Measurements from ENCODE around the gene MRPL4. TPM values are rescaled to one million over a fixed set of nuclear protein-coding genes. Genes with fewer than 3 reads are reported as not detected.
A peak's percentile ranks its signal among the peaks of the same experiment; 100 is the strongest.

Gene MRPL4
- total RNA-seq, 1 donor from 2014 or later = 48.7 TPM

GRCh38 chr19:10289167-10289835 lies 37.3 kb downstream of the MRPL4 start:
- DNase-seq (ENCODE audit: low spot score) = no peak

- DNase-seq (ENCODE audit: low spot score) = no peak
Observed at GRCh38 chr19:10289836-10290356, 37.9 kb downstream of the MRPL4 start, which contains the start of gene ICAM5. Gene ICAM5 (plus strand): TSS chr19:10289952. CDS start chr19:10290044, 92 bp downstream.

DNA sequence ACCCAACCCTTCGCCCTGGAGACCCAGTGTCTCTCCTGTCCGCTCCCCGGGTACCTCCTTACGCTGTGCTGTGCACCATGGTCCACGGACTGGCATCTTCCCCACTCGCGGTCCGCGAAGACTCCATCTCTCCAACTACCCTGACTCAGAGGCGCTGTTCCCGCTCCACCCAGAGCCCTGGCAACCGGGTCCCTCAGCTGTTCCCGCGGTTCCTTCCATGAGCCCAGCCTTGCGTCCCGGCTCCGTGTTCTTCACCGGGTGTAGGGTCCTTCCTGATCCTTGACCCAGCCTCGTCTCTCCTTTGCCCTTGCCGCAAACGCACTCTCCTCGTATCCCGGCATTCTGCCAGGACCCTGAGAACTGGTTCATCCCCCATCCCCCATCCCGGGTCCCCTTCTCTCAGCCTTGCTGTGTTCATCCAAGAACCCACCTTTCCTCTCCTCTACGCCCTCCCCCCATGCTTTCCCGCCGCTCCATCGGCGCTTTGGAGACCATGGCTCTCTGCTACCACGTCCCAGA lies 38.4 kb downstream of the MRPL4 start:
- DNase-seq (ENCODE audit: low spot score) = no peak

DNA sequence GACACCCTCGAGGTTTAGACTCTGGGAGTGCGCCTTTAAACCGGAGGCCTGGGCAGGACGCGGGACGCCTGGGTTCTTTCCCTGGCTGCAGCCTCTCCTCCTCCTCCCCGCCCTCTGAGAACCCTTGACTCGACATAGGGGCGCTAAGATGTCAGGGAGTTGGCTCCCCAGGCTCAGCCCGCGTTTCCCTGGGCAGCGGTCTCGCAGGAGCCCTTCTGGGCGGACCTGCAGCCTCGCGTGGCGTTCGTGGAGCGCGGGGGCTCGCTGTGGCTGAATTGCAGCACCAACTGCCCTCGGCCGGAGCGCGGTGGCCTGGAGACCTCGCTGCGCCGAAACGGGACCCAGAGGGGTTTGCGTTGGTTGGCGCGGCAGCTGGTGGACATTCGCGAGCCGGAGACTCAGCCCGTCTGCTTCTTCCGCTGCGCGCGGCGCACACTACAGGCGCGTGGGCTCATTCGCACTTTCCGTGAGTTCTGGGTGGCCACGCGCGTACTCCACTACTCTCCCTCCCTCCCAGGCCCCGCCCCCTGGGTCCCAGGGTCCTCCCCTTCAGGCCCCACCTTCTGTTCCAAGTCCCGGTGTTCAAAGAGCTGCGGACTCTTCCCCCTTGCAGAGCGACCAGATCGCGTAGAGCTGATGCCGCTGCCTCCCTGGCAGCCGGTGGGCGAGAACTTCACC lies 39.0 kb downstream of the MRPL4 start:
- DNase-seq (ENCODE audit: low spot score) = no peak

GRCh38 chr19:10291554-10292205 lies 39.7 kb downstream of the MRPL4 start:
- DNase-seq (ENCODE audit: low spot score) = no peak

GRCh38 chr19:10292206-10292788 lies 40.3 kb downstream of the MRPL4 start:
- peak; percentile 76 for DNase-seq (ENCODE audit: low spot score)

GRCh38 chr19:10292789-10293636 lies 41.0 kb downstream of the MRPL4 start:
- no peak for DNase-seq (ENCODE audit: low spot score)

DNA sequence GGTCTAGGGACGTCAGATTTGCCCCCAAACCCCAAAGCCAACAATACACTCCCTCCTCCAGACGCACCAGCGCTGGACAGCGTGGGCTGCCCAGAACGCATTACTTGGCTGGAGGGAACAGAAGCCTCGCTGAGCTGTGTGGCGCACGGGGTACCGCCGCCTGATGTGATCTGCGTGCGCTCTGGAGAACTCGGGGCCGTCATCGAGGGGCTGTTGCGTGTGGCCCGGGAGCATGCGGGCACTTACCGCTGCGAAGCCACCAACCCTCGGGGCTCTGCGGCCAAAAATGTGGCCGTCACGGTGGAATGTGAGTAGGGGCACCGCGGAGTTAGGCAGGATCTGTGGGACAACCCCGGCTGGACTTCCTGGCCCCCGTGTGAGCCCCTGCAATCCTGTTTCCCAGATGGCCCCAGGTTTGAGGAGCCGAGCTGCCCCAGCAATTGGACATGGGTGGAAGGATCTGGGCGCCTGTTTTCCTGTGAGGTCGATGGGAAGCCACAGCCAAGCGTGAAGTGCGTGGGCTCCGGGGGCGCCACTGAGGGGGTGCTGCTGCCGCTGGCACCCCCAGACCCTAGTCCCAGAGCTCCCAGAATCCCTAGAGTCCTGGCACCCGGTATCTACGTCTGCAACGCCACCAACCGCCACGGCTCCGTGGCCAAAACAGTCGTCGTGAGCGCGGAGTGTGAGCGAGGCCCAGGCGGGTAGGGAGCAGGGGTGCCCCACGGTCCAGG lies 41.8 kb downstream of the MRPL4 start:
- DNase-seq (ENCODE audit: low spot score) = no peak

- DNase-seq (ENCODE audit: low spot score) = no peak
Observed at GRCh38 chr19:10294368-10294697, 42.3 kb downstream of the MRPL4 start.

DNA sequence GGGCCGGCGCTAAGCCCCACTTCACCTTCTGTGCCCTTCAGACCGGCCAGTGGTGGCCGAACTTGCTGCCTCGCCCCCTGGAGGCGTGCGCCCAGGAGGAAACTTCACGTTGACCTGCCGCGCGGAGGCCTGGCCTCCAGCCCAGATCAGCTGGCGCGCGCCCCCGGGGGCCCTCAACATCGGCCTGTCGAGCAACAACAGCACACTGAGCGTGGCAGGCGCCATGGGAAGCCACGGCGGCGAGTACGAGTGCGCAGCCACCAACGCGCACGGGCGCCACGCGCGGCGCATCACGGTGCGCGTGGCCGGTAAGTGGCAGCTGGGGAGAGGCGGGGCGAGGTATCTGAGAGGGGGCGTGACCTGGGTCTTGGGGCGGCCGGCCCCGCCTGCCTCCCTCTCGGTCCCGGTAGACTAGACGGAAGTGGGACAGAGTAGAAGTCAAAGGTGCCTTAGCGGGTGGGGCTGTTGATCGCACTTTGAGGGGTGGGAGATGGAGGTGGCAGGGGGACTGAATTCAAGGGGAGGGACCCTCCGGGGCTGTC lies 43.4 kb downstream of the MRPL4 start:
- DNase-seq (ENCODE audit: low spot score) = no peak

DNA sequence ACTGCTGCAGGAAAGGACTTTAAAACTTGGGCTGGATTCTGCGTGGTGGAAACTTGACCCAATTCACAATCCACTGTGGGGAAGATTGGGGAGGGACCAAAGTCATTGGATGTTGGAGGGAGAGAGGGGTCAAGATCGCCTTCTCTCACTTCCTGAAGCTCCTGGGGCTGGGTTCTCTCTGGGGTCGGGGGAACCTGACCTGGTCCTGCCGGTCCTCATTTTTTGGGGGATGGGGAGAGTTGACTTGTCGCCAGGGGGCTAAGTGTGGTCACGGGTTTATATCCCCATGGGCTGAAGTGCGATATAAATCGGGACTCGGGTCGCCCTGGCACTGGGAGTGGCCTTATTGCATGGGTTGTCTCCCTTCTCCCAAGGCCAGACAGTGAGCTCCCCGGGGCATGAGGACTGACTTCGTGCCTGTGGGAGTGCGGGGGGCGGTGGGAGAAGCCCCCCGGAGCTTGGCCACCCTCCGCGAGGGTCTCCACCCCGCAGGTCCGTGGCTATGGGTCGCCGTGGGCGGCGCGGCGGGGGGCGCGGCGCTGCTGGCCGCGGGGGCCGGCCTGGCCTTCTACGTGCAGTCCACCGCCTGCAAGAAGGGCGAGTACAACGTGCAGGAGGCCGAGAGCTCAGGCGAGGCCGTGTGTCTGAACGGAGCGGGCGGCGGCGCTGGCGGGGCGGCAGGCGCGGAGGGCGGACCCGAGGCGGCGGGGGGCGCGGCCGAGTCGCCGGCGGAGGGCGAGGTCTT lies 44.0 kb downstream of the MRPL4 start:
- DNase-seq (ENCODE audit: low spot score) = no peak

- no peak for DNase-seq (ENCODE audit: low spot score)
Observed at GRCh38 chr19:10299545-10300458, 47.8 kb downstream of the MRPL4 start.

- no peak for DNase-seq (ENCODE audit: low spot score)
Observed at GRCh38 chr19:10305139-10305806, 53.3 kb downstream of the MRPL4 start.

DNA sequence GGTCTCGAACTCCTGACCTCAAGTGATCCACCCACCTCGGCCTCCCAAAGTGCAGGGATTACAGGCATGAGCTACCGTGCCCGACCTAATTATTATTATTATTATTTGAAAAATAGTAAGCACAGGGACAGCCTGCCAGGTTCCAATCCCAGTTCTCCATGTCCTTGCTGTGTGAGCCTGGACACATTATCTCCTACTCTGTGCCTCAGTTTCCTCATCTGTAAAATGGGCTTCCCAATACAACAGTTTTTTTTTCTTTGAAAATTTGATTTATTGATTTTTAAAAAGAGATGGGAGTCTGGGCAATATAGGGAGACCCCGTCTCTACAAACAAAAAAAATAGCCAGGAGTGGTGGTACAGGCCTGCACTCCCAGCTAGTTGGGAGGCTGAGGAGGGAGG lies 54.3 kb downstream of the MRPL4 start:
- no peak for DNase-seq (ENCODE audit: low spot score)

- DNase-seq (ENCODE audit: low spot score) = no peak
Observed at GRCh38 chr19:10309423-10309822, 57.4 kb downstream of the MRPL4 start, which contains the start of gene ZGLP1. Gene ZGLP1 (minus strand): TSS chr19:10309815.
